ENCODE results near the gene PATE1.

The PATE1 gene

DNA sequence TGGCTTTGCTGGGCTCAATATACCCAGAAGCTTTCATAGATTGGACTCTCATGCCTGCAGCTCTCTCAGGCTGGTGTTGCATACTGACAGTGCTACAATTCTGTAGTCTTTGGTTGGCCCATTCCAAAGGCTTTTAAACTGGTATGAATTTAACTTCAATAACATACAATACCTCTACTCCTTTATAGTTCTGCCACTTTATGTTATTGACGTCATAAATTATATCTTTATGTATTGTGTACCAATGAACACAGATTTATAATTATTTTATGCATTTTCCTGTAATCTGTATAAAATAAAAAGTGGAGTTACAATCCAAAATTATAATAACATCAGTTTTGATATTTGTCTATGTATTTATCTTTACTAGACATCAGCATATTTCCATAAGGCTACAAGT lies 16.4 kb downstream of the PATE1 start:
- no peaks in the 10 kb centered on the region for H3K36me3 ChIP-seq (ENCODE audit: control insufficient read depth in 1 of 2, insufficient read depth in 2 of 2, low read length in 2 of 2)
- no peaks in the 10 kb centered on the region for H3K4me1 ChIP-seq (ENCODE audit: control insufficient read depth in 1 of 2, insufficient read depth in 2 of 2, low read length in 2 of 2)
- H3K27ac ChIP-seq (ENCODE audit: low read length), result no peak overlapping the region
- H3K4me3 ChIP-seq (ENCODE audit: low read depth in 1 of 2, low read length in 2 of 2), result no peak overlapping the region
- H3K9me3 ChIP-seq (ENCODE audit: control insufficient read depth in 1 of 2, low read length in 2 of 2), result peaks cover 0 to 5% of the 10 kb centered on the region in 2 donors
- H3K27me3 ChIP-seq (ENCODE audit: low read depth, low read length), result no peaks in the 10 kb centered on the region

DNA sequence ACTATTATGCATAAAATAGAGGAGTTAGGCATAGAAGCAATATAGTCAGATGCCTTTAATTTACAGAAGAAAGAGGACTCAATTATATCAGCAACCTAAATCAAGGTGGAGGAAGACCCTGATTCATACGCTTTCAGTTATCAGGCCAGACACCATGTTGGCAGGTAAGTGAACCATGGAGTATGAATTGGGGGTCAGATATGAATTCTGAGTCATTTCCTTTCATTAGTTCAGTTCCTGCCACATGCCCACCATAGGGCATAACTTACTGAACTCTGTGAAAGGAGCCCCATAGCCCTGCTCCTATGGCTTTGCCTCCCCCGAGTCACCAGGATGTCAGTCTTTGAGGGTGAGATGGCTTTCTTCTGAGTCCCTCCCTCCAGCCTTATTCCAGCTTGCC lies 17.4 kb downstream of the PATE1 start:
- H3K27ac ChIP-seq (ENCODE audit: low read length), result no peak overlapping the region
- no peaks in the 10 kb centered on the region for H3K27me3 ChIP-seq (ENCODE audit: low read depth, low read length)
- H3K4me1 ChIP-seq (ENCODE audit: control insufficient read depth in 1 of 2, insufficient read depth in 2 of 2, low read length in 2 of 2), result no peaks in the 10 kb centered on the region
- no peaks in the 10 kb centered on the region for H3K36me3 ChIP-seq (ENCODE audit: control insufficient read depth in 1 of 2, insufficient read depth in 2 of 2, low read length in 2 of 2)
- H3K9me3 ChIP-seq (ENCODE audit: control insufficient read depth in 1 of 2, low read length in 2 of 2), result peaks cover 0 to 5% of the 10 kb centered on the region in 2 donors
- no peak overlapping the region for H3K4me3 ChIP-seq (ENCODE audit: low read depth in 1 of 2, low read length in 2 of 2)

DNA sequence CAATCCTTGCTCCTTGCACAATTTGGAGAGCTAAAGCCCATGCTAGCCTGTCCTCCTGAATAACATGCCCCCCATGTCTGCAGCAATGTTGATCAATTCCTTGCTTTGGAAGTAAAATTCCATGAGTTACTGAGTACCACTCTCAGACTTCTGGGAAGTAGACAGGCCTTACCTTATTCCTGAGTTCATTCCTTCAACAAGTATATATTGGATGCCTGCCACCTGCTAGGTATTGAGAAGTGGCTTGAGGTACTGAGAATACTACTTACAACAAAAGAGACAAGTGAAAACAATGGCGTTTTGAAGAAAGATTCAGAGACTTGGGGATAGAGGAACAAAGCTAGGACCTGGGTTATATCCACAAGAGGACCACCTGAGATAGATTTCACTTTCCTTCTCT lies 20.2 kb downstream of the PATE1 start:
- Histone ChIP-seq H3K36me3 (ENCODE audit: control insufficient read depth in 1 of 2, insufficient read depth in 2 of 2, low read length in 2 of 2) (no peaks in the 10 kb centered on the region), H3K27ac (ENCODE audit: low read length) (no peak overlapping the region), H3K9me3 (ENCODE audit: control insufficient read depth in 1 of 2, low read length in 2 of 2) (peaks cover 0 to 5% of the 10 kb centered on the region in 2 donors), H3K4me3 (ENCODE audit: low read depth in 1 of 2, low read length in 2 of 2) (no peak overlapping the region), H3K27me3 (ENCODE audit: low read depth, low read length) (no peaks in the 10 kb centered on the region), H3K4me1 (ENCODE audit: control insufficient read depth in 1 of 2, insufficient read depth in 2 of 2, low read length in 2 of 2) (no peaks in the 10 kb centered on the region)

DNA sequence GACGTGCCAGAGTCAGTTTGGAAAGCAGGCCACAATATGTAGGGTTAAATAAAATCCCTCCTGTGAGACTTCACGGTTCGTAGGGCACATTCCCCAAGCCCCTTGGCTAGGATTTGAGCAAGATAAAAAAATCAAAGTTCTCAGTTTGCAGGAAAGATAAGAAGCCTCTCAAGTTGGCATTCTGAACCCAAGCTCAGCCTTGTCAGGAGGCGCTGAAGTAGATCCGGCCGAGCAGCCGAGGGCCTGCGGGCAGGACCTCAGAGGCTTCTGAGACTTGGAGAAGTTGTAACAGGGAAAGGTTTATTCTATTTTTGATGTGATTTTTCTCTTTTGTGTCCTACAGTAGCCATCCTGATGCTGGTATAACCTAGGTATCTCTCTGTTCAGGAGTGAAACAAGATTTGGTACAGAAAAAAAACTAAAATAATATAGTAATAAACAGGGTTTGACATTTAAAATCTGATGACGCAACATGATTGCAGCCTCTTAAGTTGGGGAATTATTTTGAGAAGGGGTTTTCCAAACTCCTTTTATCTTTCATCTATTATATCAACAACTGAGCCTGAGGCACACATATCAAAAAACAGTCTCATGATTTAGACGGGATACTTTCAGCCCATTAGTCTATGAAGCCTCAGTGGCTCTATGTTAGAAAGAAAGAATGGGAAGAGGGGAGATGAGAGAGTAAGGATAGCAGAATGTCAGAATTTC lies 22.4 kb downstream of the PATE1 start:
- H3K27me3 ChIP-seq (ENCODE audit: low read depth, low read length), result no peaks in the 10 kb centered on the region
- H3K9me3 ChIP-seq (ENCODE audit: control insufficient read depth in 1 of 2, low read length in 2 of 2), result no peaks in the 10 kb centered on the region
- H3K4me1 ChIP-seq (ENCODE audit: control insufficient read depth in 1 of 2, insufficient read depth in 2 of 2, low read length in 2 of 2), result no peaks in the 10 kb centered on the region
- no peak overlapping the region for H3K4me3 ChIP-seq (ENCODE audit: low read depth in 1 of 2, low read length in 2 of 2)
- no peak overlapping the region for H3K27ac ChIP-seq (ENCODE audit: low read length)
- H3K36me3 ChIP-seq (ENCODE audit: control insufficient read depth in 1 of 2, insufficient read depth in 2 of 2, low read length in 2 of 2), result no peaks in the 10 kb centered on the region

DNA sequence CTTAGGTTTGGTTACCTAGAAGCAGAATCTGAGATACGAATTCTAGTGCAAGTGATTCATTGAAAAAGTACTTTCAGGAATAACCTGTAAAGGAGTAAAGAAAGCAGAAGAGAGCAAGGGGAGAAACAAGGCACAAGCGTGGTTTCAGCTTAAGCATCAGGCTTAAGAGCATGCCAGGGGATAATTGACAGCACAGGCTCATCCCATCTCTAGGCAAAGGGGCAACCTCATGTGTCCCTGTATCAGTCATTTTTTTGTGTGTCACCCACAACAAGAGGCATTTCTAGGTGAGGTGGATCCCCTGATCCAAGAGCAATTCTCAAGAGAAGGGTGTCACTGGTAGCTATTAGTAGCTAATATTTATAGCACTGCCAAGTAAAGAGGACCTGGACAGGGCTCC lies 24.5 kb downstream of the PATE1 start:
- H3K4me3 ChIP-seq (ENCODE audit: low read depth in 1 of 2, low read length in 2 of 2), result no peak overlapping the region
- H3K27me3 ChIP-seq (ENCODE audit: low read depth, low read length), result no peaks in the 10 kb centered on the region
- no peaks in the 10 kb centered on the region for H3K36me3 ChIP-seq (ENCODE audit: control insufficient read depth in 1 of 2, insufficient read depth in 2 of 2, low read length in 2 of 2)
- H3K9me3 ChIP-seq (ENCODE audit: control insufficient read depth in 1 of 2, low read length in 2 of 2), result no peaks in the 10 kb centered on the region
- H3K27ac ChIP-seq (ENCODE audit: low read length), result no peak overlapping the region
- no peaks in the 10 kb centered on the region for H3K4me1 ChIP-seq (ENCODE audit: control insufficient read depth in 1 of 2, insufficient read depth in 2 of 2, low read length in 2 of 2)

DNA sequence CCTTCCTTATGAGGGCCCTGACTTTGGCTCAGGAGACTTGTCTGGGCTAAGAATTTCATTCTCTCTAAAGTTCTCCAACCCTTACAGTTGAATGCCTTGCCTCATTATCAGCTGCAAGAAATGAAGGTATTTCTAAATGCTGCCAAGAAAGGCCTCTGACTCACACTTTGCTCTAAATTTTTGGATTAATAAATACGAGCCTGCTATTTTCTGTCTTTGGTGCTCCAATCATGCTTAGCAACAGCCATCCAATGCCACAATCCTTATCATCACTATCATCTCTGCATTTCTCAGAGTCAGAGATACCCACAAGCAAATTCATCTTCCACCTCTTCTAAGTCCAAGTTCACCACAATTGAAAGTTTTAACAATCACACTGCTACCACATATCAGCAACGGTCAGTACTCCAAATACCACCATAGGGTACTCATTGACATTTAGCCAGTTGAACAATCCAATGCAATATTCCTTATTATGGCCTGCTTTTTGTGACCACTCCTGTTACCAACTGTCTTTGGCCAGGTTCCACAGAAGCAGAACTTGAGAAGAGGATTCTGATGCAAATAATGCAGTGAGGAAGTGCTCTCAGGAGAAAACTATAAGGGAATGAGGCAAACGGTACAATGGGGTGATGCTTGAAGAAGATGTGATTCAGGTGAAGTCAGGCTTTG lies 26.9 kb downstream of the PATE1 start:
- Histone ChIP-seq H3K9me3 (ENCODE audit: control insufficient read depth in 1 of 2, low read length in 2 of 2) (no peaks in the 10 kb centered on the region), H3K4me3 (ENCODE audit: low read depth in 1 of 2, low read length in 2 of 2) (no peak overlapping the region), H3K36me3 (ENCODE audit: control insufficient read depth in 1 of 2, insufficient read depth in 2 of 2, low read length in 2 of 2) (no peaks in the 10 kb centered on the region), H3K27ac (ENCODE audit: low read length) (no peak overlapping the region), H3K4me1 (ENCODE audit: control insufficient read depth in 1 of 2, insufficient read depth in 2 of 2, low read length in 2 of 2) (no peaks in the 10 kb centered on the region), H3K27me3 (ENCODE audit: low read depth, low read length) (no peaks in the 10 kb centered on the region)

DNA sequence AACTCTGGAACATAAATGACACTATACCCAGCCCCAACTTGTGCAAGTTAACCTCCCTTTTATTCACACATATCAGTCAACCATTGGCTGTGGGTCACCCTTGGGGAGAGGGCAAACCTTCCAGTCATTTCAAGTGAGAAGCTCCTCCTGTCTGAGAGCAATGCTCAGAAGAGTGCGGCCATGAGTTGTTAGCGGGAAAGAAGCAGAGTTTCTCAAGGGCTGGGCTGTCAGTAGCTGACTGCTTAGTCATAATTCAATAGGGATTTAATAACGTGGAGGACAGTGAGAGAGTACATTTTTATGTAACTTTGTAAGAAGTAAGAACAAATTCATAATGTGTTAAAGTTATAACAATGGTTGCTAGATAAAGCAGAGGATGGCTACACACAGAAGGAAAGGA lies 27.4 kb downstream of the PATE1 start:
- Histone ChIP-seq H3K27me3 (ENCODE audit: low read depth, low read length) (no peaks in the 10 kb centered on the region), H3K36me3 (ENCODE audit: control insufficient read depth in 1 of 2, insufficient read depth in 2 of 2, low read length in 2 of 2) (no peaks in the 10 kb centered on the region), H3K9me3 (ENCODE audit: control insufficient read depth in 1 of 2, low read length in 2 of 2) (no peaks in the 10 kb centered on the region), H3K4me3 (ENCODE audit: low read depth in 1 of 2, low read length in 2 of 2) (no peak overlapping the region), H3K4me1 (ENCODE audit: control insufficient read depth in 1 of 2, insufficient read depth in 2 of 2, low read length in 2 of 2) (no peaks in the 10 kb centered on the region), H3K27ac (ENCODE audit: low read length) (no peak overlapping the region)

DNA sequence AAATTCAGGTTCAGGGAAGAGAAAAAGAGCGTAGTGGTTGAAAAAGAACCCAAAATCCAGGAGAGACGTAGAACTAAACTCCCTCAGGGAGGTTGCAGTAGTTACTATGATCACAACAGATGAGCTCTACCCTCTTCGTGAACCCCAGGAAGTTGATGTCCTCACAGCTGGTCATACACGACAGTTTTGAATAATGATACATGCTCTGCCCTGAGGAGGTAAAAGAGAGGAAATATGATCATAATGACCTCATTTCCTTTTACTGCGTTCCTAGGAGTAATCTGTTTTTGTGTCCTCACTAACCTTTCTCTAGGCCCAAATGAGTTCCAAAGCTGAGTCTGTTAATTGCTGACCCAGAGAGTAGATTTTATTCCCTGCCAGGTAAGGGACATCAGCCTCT lies 31.2 kb downstream of the PATE1 start:
- H3K36me3 ChIP-seq (ENCODE audit: control insufficient read depth in 1 of 2, insufficient read depth in 2 of 2, low read length in 2 of 2), result no peaks in the 10 kb centered on the region
- H3K4me1 ChIP-seq (ENCODE audit: control insufficient read depth in 1 of 2, insufficient read depth in 2 of 2, low read length in 2 of 2), result no peaks in the 10 kb centered on the region
- H3K27me3 ChIP-seq (ENCODE audit: low read depth, low read length), result no peaks in the 10 kb centered on the region
- no peaks in the 10 kb centered on the region for H3K9me3 ChIP-seq (ENCODE audit: control insufficient read depth in 1 of 2, low read length in 2 of 2)
- H3K27ac ChIP-seq (ENCODE audit: low read length), result no peak overlapping the region
- H3K4me3 ChIP-seq (ENCODE audit: low read depth in 1 of 2, low read length in 2 of 2), result no peak overlapping the region

DNA sequence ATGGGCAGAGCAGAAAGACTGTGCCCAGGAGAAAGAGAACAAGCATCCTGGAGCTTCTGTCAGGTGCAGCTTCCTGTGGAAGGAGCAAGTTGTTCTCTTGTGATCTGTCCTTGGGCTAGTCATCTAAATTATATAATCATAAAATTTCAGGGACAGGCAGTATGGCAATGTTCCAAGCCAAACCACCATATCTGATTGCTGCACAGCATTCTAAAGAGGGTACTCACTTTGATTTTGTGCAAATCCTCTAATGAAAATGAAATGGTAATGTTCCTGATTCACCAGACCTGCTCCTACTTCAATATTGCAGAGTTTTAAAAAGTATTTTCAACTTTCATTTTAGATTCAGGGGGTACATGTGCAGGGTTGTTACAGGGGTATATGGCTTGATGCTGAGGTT lies 32.6 kb downstream of the PATE1 start, which contains the start of gene PATE2:
Gene PATE2 (minus strand): TSS at position 101 of the 400 bp plus-strand sequence. CDS start 55 bp downstream, at position 46.
- no peaks in the 10 kb centered on the region for H3K36me3 ChIP-seq (ENCODE audit: control insufficient read depth in 1 of 2, insufficient read depth in 2 of 2, low read length in 2 of 2)
- H3K4me3 ChIP-seq (ENCODE audit: low read depth in 1 of 2, low read length in 2 of 2), result no peak within 1 kb of the TSS

DNA sequence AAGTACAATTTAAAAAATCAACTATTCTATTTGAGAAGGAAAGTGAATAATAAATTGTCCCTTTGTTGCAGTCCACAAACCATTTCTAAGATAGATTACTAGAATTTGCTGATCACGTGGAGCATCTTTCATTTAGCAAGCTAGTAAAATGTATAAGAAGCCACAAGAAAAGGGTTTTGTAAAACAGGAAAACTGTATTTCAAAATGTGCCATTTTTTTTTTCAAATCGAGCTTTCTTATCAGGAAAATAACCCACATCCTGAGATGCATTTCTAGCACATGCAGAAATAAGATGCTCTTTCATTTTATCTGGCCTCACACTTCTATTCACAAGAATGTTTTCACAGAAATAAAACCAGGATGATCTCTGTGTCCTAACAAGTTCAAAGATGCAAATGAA lies 38.6 kb downstream of the PATE1 start:
- no peak overlapping the region for H3K27ac ChIP-seq (ENCODE audit: low read length)
- H3K36me3 ChIP-seq (ENCODE audit: control insufficient read depth in 1 of 2, insufficient read depth in 2 of 2, low read length in 2 of 2), result no peaks in the 10 kb centered on the region
- no peaks in the 10 kb centered on the region for H3K27me3 ChIP-seq (ENCODE audit: low read depth, low read length)
- H3K4me3 ChIP-seq (ENCODE audit: low read depth in 1 of 2, low read length in 2 of 2), result no peak overlapping the region
- H3K9me3 ChIP-seq (ENCODE audit: control insufficient read depth in 1 of 2, low read length in 2 of 2), result no peaks in the 10 kb centered on the region
- no peaks in the 10 kb centered on the region for H3K4me1 ChIP-seq (ENCODE audit: control insufficient read depth in 1 of 2, insufficient read depth in 2 of 2, low read length in 2 of 2)

More for the DNA sequence above, 32.6 kb downstream of the PATE1 start, which contains the start of gene PATE2:
- H3K27me3 ChIP-seq (ENCODE audit: low read depth, low read length), result no peaks in the 10 kb centered on the region
- H3K4me1 ChIP-seq (ENCODE audit: control insufficient read depth in 1 of 2, insufficient read depth in 2 of 2, low read length in 2 of 2), result no peaks in the 10 kb centered on the region
- no peak within 1 kb of the TSS for H3K27ac ChIP-seq (ENCODE audit: low read length)
- H3K9me3 ChIP-seq (ENCODE audit: control insufficient read depth in 1 of 2, low read length in 2 of 2), result no peaks in the 10 kb centered on the region

DNA sequence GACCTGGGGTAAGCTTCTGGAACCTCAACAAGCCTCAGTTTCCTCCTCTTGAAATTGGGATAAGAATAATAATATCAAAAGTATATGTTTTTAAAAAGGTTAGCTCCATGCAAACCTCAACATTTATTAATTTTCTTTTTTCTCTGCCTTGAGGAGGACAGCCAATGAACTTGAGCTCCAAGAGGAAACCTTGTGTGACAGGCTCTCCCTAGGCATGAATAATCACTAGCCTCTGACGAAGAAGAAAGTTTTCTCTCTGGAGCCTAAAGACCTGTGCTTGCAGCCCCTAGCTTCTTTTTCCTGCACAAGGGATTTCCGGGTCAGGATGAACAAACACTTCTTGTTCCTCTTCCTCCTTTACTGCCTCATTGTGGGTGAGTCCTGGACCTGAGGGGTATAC lies 41.7 kb downstream of the PATE1 start, which contains the start of gene PATE3:
Gene PATE3 (plus strand): TSS at position 301 of the 400 bp plus-strand sequence. CDS start 25 bp downstream, at position 326.
- Histone ChIP-seq H3K27me3 (ENCODE audit: low read depth, low read length) (no peaks in the 10 kb centered on the region), H3K27ac (ENCODE audit: low read length) (no peak within 1 kb of the TSS), H3K9me3 (ENCODE audit: control insufficient read depth in 1 of 2, low read length in 2 of 2) (peaks cover 0 to 11% of the 10 kb centered on the region in 2 donors), H3K4me1 (ENCODE audit: control insufficient read depth in 1 of 2, insufficient read depth in 2 of 2, low read length in 2 of 2) (no peaks in the 10 kb centered on the region), H3K36me3 (ENCODE audit: control insufficient read depth in 1 of 2, insufficient read depth in 2 of 2, low read length in 2 of 2) (no peaks in the 10 kb centered on the region), H3K4me3 (ENCODE audit: low read depth in 1 of 2, low read length in 2 of 2) (no peak within 1 kb of the TSS)
